ENCODE results near the gene SLC6A8. TPM values are rescaled to one million over a fixed set of nuclear protein-coding genes. Genes with fewer than 3 reads are reported as not detected.
"Not testable (repeated sequence)": the region's sequence is repeated elsewhere in the genome, so short reads cannot be mapped to it uniquely, and the experiment has no call there.

SLC6A8 gene
- total and polyA plus RNA-seq, 2 donors (not counting 1 experiment from before 2014, with no cell fraction given) = 0.49 to 2.9 TPM

DNA sequence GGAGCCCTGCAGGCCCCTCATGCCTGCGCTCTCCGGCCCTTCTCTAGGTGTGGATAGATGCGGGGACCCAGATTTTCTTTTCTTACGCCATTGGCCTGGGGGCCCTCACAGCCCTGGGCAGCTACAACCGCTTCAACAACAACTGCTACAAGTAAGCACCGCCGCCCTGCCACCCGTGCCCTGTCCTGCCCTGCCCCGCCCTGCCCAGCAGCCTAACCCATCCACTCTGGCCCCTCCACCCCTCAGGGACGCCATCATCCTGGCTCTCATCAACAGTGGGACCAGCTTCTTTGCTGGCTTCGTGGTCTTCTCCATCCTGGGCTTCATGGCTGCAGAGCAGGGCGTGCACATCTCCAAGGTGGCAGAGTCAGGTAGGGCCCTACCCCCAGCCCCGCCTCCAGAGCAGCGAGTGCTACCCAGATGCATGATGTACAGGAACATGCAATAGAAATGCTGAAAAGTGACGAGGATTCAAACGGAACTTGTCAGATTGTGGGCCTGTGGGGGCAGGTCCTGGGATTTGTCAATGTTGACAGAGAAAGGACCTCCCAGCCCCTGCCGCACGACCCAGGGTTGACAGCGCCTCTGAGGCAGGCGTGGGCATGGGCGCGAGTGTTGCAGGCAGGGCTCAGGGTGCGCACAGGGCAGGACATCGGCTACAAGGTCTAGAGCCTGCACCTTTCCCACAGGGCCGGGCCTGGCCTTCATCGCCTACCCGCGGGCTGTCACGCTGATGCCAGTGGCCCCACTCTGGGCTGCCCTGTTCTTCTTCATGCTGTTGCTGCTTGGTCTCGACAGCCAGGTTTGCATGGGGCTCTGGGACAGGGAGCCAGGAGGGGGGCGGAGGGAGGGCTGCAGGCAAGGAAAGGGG is 5.7 kb downstream of the SLC6A8 start:
- H3K27ac Mint-ChIP-seq = no peak overlapping the region
- no peak overlapping the region for H3K4me2 ChIP-seq (replicated peaks; ENCODE audit: low read depth, low read length, poor library complexity, severe bottlenecking)
- H3K9me3 ChIP-seq (ENCODE audit: control extremely low read depth in 1 of 3, control insufficient read depth in 2 of 3, insufficient read depth in 1 of 3, low read length in 2 of 3) = no peaks in the 10 kb centered on the region
- ChIA-PET CTCF (no interaction called here), POLR2A (no interaction called here)
- no peaks in the 10 kb centered on the region for H3K4me1 Mint-ChIP-seq
- ATAC-seq (ENCODE audit: low read depth) (no peak), DNase-seq (no peak)
- H3K27ac ChIP-seq (ENCODE audit: low read length in 2 of 2) = no peak overlapping the region
- H3K27me3 ChIP-seq (replicated peaks in 1 of 4; ENCODE audit: control extremely low read depth in 1 of 4, control insufficient read depth in 3 of 4, insufficient read depth in 4 of 4, low read length in 3 of 4) = peaks cover 0 to 11% (median 0%) of the 10 kb centered on the region in 4 experiments
- no peak overlapping the region for H3K9ac ChIP-seq (ENCODE audit: low read length)
- no peaks in the 10 kb centered on the region for H3K27me3 Mint-ChIP-seq
- H3K4me3 Mint-ChIP-seq = no peak overlapping the region
- H3K36me3 ChIP-seq (replicated peaks in 1 of 2; ENCODE audit: control extremely low read depth in 1 of 2, control insufficient read depth in 1 of 2, extremely low read depth in 1 of 2, insufficient read depth in 2 of 2, low read length in 1 of 2) = no peaks in the 10 kb centered on the region
- H3K4me1 ChIP-seq (ENCODE audit: control insufficient read depth in 2 of 2, insufficient read depth in 2 of 2, low read length in 2 of 2) = no peaks in the 10 kb centered on the region
- WGBS (ENCODE audit: insufficient coverage) = 94% methylated on average over 12 of the region's 31 CpGs
- H3K79me2 ChIP-seq (ENCODE audit: control insufficient read depth, insufficient read depth, low read length) = no peaks in the 10 kb centered on the region
- H4K20me1 ChIP-seq (ENCODE audit: control insufficient read depth, insufficient read depth, low read length, poor library complexity, severe bottlenecking) = no peaks in the 10 kb centered on the region
- TF ChIP-seq, protein P1, sequence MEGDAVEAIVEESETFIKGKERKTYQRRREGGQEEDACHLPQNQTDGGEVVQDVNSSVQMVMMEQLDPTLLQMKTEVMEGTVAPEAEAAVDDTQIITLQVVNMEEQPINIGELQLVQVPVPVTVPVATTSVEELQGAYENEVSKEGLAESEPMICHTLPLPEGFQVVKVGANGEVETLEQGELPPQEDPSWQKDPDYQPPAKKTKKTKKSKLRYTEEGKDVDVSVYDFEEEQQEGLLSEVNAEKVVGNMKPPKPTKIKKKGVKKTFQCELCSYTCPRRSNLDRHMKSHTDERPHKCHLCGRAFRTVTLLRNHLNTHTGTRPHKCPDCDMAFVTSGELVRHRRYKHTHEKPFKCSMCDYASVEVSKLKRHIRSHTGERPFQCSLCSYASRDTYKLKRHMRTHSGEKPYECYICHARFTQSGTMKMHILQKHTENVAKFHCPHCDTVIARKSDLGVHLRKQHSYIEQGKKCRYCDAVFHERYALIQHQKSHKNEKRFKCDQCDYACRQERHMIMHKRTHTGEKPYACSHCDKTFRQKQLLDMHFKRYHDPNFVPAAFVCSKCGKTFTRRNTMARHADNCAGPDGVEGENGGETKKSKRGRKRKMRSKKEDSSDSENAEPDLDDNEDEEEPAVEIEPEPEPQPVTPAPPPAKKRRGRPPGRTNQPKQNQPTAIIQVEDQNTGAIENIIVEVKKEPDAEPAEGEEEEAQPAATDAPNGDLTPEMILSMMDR (IDR thresholded peaks at IDR 0.05) = no peak
- TF ChIP-seq EZH2 (IDR thresholded peaks at IDR 0.05; ENCODE audit: borderline replicate concordance, insufficient read depth, low read depth, low read length, poor library complexity, severe bottlenecking) = no peak
- no peaks in the 10 kb centered on the region for H3K9me3 Mint-ChIP-seq (ENCODE audit: insufficient read depth)
- no peak overlapping the region for H2AFZ ChIP-seq (ENCODE audit: insufficient read depth, low read depth, low read length, poor library complexity, severe bottlenecking)
- no peak overlapping the region for H3K4me3 ChIP-seq (ENCODE audit: control extremely low read depth in 1 of 5, extremely low read depth in 1 of 5, insufficient read depth in 1 of 5, low read depth in 2 of 5, low read length in 4 of 5)
- intact Hi-C loops (cut with micrococcal nuclease) = no loop called here

DNA sequence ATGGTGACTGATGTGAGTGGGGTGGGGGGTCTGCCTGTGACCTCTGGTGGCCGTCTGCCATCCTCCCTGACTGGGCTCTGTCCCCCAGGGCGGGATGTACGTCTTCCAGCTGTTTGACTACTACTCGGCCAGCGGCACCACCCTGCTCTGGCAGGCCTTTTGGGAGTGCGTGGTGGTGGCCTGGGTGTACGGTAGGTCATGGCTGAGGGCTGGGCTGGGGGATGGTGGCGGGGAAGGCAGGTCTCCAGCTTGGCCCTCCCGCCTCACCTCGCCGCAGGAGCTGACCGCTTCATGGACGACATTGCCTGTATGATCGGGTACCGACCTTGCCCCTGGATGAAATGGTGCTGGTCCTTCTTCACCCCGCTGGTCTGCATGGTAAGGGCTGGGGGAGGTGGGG is 6.5 kb downstream of the SLC6A8 start:
- ATAC-seq (ENCODE audit: low read depth); H3K9me3 ChIP-seq (ENCODE audit: control extremely low read depth in 1 of 3, control insufficient read depth in 2 of 3, insufficient read depth in 1 of 3, low read length in 2 of 3); H3K9me3 Mint-ChIP-seq (ENCODE audit: insufficient read depth); CTCF ChIA-PET; H3K4me3 ChIP-seq (ENCODE audit: control extremely low read depth in 1 of 5, extremely low read depth in 1 of 5, insufficient read depth in 1 of 5, low read depth in 2 of 5, low read length in 4 of 5); H3K27ac ChIP-seq (ENCODE audit: low read length in 2 of 2); H3K4me1 Mint-ChIP-seq; H3K4me1 ChIP-seq (ENCODE audit: control insufficient read depth in 2 of 2, insufficient read depth in 2 of 2, low read length in 2 of 2); H3K9ac ChIP-seq (ENCODE audit: low read length); H3K36me3 ChIP-seq (replicated peaks in 1 of 2; ENCODE audit: control extremely low read depth in 1 of 2, control insufficient read depth in 1 of 2, extremely low read depth in 1 of 2, insufficient read depth in 2 of 2, low read length in 1 of 2); H3K27ac Mint-ChIP-seq; H3K79me2 ChIP-seq (ENCODE audit: control insufficient read depth, insufficient read depth, low read length); H4K20me1 ChIP-seq (ENCODE audit: control insufficient read depth, insufficient read depth, low read length, poor library complexity, severe bottlenecking); H3K27me3 Mint-ChIP-seq; H2AFZ ChIP-seq (ENCODE audit: insufficient read depth, low read depth, low read length, poor library complexity, severe bottlenecking); intact Hi-C loops (cut with micrococcal nuclease); H3K4me2 ChIP-seq (replicated peaks; ENCODE audit: low read depth, low read length, poor library complexity, severe bottlenecking); POLR2A ChIA-PET; H3K4me3 Mint-ChIP-seq; DNase-seq: not testable (repeated sequence)
- H3K27me3 ChIP-seq (replicated peaks in 1 of 4; ENCODE audit: control extremely low read depth in 1 of 4, control insufficient read depth in 3 of 4, insufficient read depth in 4 of 4, low read length in 3 of 4) = peaks cover 0 to 11% (median 0%) of the 10 kb centered on the region in 4 experiments
- WGBS (ENCODE audit: insufficient coverage) = 100% methylated on average over 1 of the region's 16 CpGs

Data from B cell (primary cell).